IPS-NIHi11 (cell line): ENCODE results near the gene BORCS5.
"Not testable (repeated sequence)": the region's sequence is repeated elsewhere in the genome, so short reads cannot be mapped to it uniquely, and the experiment has no call there.

Source experiments
- DNase-seq: peaks from one replicate; pipeline ENCODE4 v3.0.0; 2012; ENCODE audit warnings: mixed read lengths, low spot score

The BORCS5 gene

DNA sequence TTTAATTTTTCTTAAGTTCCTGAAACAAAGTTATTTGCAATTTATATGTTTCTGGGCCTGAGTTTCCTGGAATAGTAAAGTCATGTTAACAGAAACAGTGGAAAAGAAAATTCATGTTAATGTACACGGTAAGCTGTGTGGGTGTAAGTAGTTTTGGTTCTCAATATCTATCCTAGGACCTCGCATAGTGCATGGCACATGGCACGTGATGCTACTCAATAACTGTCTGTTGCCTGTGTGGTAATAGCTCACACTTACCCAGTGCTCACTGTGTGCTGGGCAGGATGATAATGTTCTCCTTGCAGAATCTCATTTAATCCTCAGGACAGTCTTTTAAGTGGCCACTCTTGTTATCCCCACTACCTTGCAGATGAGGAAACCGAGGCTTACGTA lies 105.0 kb downstream of the BORCS5 start:
- no peak for DNase-seq

DNA sequence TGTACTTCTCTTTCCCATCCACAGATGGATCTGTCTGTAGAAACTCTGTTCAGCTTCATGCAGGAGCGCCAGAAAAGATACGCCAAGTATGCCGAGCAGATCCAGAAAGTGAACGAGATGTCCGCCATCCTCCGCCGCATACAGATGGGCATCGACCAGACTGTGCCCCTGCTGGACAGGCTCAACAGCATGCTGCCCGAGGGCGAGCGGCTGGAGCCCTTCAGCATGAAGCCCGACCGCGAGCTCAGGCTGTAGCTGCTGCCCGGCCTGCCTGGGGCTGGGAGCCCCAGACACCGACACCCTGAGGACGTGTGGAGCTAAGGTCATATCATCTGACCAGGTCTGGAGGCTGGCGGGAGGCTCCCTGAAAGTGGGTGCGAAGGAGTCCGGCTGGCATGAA lies 108.6 kb downstream of the BORCS5 start:
- DNase-seq = no peak

DNA sequence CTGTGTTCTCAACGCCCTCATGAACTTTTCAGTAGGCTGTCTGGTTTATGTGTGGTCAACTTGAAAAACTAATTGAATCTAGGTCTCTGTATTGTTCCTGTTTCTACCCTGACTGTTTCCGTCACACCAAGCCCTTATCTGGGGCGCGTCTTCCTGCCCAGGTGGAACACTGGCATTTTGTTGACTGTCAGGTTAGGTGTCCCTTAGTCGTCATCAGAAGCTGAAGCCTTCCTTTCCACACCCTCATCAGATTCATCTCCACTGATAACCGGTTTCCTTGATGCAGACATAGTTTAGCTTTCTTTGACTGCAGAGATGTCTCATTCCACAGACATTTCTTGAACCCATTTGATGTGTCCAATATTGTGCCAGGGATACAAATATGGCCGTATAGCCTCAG lies 109.3 kb downstream of the BORCS5 start:
- no peak for DNase-seq

DNA sequence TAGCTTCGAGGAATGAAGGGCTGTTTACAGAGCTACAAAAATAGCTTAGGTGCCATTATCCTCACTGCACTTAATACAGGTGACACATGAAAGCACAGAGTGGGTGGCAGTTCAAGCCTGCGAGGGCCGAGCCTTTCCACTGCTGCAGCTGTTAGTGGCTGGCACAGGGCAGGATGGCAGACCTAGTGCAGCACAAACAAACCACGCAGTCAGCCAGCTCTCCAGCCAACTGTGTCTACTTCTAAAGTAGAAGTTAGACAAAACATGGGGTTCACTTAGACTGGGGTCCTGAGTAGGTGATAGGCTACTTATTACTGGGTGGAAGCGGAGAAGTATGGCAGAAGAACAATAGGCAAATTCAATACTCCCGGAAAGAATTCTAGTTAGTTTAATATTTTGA lies 110.4 kb downstream of the BORCS5 start:
- no peak for DNase-seq

DNA sequence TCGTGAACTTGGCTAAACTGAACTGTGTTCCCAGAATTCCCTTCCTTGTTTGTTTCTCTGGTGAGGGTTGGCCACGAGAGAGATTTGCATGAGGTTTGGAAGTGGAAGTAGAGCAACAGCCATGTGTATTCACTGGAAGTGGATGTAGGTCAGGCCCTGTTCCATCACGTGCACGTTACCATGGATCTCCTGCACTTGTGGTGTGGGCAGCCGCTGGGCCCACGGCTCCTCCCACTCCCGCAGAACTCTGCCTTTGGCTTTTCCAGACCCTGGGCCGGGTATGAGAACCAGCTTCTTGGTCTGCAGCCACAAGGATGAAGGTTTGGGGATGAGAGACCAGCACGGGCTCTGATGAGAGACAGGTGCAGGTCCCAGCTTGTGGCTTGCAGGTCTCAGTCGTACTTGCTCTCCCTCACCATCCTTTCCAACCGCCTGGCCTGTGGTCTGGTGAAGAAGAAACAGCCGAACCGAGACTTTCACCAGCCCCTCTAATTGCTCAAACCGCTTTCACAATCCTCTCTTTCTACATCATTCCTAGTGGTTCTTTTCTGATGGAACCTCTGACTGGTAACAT lies 110.9 kb downstream of the BORCS5 start:
- no peak for DNase-seq

DNA sequence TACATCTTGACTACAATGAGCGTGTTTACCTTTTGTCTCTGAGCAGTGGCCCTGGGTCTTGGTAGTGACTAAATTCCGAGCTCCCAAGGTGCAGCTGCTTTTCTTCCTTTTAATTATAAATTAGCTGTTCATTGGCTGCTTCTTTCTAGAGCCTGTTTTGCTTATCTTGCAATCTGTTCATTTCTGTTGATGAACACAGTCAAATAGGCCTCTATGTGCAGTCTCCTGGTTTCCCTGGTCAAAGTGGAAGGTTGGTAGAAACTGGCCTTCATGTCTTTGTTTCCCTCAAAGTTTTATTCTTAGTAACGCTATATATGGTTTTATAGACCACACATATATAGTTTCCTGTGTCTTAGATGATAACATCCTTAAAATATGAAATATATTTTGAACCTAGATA lies 111.7 kb downstream of the BORCS5 start:
- no peak for DNase-seq

DNA sequence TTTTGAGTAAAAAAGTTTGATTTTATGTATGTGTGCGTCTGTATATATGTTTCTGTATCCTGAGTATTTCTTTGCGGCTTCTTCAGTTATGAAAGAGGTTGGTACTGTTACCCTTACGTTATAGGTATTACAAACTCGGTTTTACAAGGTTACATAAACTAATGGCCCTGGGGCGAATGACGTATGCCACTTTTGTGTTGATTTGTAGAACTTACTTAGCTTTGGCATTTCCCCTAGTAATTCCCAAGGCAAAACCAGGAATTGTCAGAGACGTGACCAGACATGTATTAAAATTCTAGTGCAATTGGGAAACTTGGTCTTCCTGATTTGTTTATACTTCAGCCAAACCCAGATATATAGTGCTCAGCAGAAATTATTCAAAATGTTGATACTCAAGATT lies 112.5 kb downstream of the BORCS5 start:
- DNase-seq = no peak

DNA sequence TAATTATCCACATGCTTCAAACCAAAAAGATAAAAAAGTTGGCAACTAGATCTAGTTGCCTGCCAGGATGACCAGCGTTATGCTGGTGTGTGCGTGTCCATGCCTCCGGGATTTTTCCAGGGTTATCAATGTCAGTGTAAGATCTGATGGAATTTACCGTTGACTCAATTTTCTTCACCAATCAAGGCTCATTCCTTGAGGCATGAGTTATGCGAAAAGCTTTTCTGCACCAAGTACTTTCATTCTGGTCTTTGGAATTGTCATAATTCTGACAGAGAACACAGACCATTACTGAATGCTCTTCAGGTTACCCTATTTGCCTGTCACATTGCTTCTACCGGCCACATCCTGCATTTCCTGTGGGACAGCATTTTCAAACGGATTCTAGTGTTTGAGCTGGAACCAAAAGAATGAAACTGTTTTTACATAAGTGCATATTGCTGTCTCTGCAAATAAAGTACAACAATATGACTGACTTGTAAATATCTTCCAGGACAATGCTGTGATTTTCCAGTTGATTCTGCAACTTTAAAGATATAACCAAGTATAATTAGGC lies 114.0 kb downstream of the BORCS5 start:
- DNase-seq = no peak

DNA sequence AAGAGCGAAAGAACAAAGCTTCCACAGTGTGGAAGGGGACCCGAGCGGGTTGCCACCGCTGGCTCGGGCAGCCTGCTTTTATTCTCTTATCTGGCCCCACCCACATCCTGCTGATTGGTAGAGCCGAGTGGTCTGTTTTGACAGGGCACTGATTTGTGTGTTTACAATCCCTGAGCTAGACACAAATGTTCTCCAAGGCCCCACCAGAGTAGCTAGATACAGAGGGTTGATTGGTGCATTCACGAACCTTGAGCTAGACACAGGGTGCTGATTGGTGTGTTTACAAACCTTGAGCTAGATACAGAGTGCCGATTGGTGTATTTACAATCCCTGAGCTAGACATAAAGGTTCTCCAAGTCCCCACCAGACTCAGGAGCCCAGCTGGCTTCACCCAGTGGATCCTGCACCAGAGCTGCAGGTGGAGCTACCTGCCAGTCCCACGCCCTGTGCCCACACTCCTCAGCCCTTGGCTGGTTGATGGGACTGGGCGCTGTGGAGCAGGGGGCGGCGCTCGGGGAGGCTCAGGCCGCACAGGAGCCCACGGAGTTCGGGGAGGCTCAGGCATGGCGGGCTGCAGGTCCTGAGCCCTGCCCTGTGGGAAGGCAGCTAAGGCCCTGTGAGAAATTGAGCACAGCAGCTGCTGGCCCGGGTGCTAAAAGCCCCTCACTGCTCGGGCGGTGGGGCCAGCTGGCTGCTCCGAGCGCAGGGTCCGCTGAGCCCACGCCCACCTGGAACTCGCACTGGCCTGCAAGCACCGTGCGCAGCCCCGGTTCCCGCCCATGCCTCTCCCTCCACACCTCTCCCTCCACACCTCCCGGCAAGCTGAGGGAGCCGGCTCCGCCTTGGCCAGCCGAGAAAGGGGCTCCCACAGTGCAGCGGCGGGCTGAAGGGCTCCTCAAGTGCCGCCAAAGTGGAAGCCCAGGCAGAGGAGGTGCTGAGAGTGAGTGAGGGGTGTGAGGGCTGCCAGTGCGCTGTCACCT lies 115.4 kb downstream of the BORCS5 start:
- DNase-seq = not testable (repeated sequence)

DNA sequence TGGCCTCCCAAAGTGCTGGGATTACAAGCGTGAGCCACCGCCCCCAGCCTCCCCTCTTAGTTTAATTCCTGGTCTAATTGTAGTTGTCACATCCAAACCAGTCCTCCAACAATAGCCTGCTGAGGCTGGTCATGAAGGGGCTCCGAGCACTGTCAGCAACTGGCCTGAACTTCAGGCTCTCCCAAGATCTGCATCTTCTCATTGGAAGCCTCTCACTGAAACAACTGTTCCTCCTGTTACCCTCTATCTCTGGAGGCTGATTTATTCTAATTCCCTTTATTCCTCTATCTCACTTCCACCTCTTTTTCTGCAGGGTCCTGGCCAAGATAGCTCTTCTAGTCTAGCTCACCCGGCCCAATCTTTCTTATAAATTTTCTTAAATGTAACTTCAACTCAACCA lies 116.3 kb downstream of the BORCS5 start:
- DNase-seq = no peak

DNA sequence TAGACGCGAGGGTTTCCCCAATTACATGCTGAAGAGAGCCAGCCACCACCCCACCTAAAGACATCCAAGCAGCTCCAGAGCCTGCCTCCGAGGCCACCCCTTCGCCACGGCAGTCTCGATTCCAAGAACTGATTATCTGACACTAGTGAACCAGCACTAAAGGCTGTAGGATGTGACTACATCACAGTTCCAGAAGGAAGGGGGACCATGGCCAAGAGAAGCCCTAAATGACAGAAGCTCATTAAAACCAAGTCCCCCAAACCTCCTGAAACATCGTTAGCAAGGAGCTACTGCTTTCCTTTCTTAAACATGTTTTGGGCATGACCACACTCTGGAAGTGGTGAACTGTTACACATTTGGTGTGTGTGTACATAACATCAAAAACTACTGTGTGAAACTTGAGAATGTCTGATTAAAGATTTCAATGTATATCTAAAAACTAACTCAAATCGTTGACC lies 117.6 kb downstream of the BORCS5 start:
- no peak for DNase-seq

DNA sequence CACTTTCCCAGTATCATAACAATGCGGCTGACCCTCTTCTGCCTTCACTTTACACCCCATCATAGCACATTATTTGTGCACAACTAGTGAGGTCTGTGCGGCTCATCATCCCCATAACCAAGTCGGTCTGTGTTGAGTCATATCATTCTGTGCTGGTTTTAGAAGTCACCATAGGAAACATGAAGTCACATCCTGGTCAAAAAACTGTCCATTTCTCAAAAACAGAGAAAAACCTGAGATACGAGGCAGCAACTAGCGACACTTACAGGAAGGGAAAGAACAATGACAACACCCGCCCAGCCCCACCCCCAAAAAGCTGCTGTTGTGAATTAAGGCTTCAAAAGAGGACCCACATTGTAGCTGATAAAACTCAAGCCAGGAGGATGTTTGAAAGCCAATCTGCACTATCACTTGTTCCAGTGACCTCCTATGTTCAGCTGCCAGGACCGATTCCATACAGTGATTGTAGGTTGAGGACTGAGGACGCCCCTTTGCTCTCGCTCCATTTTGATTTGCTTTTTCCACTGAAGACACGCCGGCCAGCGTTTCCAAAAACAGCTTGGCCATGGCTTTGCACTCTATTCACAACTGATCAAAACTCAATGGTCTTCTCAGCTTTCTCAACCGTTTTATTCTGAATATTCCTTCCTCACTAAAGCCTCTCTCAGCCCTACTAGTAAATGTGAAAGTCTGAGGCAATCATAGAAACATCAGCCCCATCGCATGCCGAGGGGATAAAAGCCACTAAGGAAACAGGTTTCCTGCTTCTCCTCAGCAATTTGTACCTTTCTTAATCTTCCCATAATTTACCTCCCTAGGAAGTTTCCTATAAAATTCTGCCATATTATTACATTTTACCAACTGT lies 118.3 kb downstream of the BORCS5 start:
- DNase-seq = no peak

DNA sequence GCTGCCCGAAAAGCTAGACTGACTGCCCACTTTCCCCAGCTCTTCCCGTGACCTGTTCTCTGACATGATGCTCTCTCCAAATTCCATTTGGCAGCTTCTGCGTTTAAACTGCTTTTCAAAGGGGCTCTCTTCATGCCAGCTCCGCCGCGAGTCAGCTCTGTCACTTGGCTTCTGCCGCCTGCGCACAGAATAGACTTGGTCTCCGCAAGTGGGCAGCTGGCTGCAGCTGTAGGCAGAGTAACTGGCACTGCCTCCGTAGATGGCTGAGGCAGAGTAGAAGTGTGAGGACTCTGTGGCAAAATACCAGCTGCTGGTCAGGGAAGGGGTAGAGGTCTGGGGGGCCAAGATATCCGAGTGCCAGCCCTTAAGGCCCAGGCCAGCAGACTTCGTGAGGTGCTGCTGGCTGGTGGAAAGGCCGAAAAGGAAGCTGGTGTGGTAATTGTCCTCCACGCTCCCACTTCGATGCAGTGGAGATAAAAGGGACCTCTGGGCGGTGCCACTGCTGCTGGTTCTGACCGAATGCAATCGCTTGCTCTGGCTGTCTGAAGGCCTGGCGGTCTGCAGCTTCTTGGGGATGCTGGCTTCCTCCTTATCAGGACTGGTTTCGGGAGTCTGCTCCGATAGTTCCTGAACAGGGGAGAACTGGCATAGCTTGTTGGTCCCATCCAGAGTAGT lies 120.1 kb downstream of the BORCS5 start:
- no peak for DNase-seq

DNA sequence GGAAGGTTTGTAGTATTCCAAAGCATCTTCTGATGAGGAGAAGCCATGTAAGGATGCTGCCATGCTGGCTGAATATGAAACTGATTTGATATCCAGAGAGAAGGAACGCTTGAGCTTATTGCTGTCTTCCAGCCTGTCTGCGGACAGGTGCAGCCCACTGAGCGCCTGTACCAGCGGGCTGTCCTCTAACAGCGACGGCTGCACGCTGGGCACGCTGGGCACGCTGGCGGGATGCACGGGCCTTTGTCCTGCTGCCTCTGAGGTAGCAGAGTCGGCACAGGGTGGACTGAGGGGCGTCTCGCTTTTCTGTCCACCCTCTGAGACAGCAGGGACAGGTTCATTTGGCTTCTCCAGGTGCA lies 120.6 kb downstream of the BORCS5 start:
- DNase-seq = no peak

DNA sequence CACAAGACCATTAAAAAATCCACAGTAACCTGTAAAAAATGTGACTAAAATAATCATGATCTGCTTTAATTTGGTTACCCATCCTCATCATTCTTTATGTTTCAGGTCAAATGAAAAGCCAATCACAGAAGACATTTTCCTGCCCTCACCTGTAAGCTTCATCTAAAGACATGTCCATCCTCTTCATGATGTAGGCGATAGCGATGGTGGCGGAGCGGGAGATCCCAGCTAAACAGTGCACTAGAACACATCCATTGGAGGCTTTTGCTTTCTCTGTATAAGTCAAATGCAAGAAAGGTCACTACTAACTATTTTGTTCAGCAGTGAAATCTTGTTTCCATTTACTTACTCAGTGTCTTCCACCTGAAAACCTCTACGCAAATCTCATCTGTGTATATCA lies 123.2 kb downstream of the BORCS5 start:
- DNase-seq = no peak

DNA sequence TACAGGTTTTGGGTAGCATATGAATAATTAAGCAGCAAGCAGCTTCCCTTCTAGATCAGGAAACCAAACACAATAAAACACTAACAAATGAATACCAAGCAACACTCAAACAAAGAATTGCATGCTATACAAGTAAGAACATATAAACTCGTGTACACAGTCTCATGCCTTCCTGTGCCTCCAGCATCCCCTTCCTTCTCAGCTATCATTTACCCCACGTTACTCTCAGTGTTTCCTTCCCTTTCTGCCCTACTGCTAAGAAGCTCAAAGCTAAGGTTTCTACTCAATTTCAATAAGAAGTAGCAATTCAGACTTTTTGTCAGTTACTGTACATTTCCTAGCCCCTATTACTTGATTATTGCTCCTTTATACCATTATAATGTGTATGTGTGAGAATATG lies 124.8 kb downstream of the BORCS5 start:
- no peak for DNase-seq

DNA sequence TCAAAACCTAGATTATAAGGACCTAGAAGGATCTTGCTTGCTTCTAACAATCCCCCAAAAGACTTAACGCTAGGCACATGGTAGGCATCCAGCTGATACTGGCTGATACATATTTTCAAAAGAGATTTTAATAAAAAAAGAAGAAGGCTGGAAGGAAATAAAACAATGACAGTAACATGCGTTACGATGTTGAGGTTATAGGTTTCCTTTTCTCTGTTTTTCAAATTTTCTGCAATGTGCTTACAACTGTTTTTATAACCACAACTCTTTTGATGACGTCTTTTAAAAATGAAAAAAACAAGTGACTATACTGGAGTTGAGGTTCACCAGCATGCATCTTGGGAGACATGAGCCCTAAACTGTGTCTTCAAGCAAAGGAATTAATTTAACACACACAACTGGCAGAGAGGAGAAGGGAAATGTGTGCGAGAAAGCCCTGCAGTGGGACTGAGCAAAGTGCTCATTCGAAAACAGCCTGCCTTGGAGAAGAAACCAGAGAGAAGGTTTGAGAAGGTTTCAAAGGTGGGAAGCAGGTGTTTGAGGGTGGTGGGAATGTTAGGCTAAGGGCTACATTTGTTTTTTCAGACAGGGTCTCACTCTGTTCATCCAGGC lies 125.4 kb downstream of the BORCS5 start:
- no peak for DNase-seq

DNA sequence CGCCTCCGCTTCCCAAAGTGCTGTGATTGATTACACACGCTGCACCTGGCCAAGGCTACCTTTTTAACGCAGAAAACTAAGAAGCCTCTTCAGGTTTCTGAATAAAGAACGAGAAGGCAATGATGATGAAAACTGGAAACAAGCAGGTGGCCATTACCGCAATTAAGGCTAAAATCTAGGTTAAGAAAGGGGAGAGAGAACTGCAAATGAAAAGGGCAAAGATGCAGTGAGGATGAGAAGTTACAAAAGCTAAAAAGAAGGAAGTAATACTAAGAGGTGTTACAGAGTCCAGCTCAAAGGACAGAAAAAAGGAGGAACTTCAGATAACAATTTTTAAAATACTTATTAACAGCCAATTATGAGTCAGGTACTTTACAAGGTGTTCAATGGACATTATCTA lies 126.1 kb downstream of the BORCS5 start:
- no peak for DNase-seq

DNA sequence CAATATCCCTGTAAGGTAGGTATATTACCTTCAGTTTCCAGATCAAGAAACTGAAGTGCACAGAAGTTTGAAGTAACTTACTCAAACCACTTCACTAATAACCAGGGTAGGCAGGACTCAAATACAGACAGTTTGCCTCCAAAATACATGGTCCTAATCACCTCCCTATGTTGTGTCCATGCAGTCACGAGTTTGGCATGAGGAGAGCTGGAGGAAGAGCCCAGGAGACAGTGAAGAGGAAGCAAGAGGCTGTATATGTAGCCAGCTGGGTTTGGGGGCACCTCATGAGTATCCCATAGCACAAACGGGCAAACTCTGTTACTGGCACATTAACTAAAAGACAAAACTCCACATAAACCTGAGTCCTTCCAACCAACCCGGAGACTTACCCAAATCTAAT lies 126.6 kb downstream of the BORCS5 start:
- DNase-seq = no peak

DNA sequence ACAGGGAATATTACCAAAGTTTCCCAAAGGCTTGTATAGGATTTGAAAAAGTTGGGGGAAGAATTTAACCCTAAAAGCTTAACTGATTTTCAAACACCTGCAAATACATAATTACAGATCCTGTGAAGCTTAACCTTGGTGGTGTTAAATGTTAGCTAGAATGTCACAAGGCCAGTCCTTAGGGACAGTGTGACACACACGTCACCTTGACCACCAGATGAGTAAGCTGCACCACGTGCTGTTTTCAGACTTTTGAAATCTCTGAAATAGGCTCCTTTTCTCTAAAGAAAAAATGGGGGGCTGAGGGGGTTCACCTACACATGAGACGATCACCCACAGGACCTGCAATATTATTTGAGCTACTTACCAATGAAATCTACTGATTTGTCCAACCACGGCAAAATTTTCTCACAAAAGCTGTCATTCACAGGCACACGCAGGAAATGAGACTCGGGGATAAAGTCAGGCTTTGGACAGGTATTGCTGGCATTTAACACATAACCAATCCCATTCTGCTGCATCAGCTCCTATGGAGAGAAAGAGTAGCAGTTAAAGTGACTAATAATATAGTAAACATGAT lies 129.9 kb downstream of the BORCS5 start:
- no peak for DNase-seq

DNA sequence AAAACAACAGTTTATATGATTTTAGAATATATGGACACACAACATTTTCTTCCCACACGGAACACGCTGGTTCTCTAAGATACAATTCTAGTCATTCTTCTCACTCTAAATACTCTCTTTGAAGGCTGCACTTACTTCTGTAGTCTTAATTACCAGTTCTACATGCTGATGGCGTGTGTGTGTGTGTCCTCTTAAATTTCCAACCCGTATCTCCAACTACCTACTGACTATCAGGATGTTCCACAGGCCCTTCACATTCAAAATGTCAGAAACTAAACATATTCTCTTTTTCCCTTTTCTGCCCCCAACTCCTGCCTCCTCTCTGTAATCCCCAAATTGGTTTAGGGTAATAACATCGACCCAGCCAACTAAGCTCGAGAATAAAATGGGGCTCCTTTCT lies 130.6 kb downstream of the BORCS5 start:
- DNase-seq = no peak
